Right ventricle myocardium superior (tissue), 1 donor: Measurements from ENCODE around the gene XXYLT1. TPM values are rescaled to one million over a fixed set of nuclear protein-coding genes. Genes with fewer than 3 reads are reported as not detected.
"Not testable (repeated sequence)": the region's sequence is repeated elsewhere in the genome, so short reads cannot be mapped to it uniquely, and the experiment has no call there.

Source experiments
- ATAC-seq: fragments of 200-7000 bp; cut with Tn5 transposase; one replicate; pipeline ENCODE4 v1.9.1; 2020; ENCODE audit warnings: mild to moderate bottlenecking; ENCODE audit not compliant: poor library complexity
- DNase-seq: peaks from one replicate; pipeline ENCODE4 v3.0.0-alpha.2; 2020
- intact Hi-C: fragments of 100-400 bp; cut with DNase I; formaldehyde crosslinking; loops from one replicate; pipeline ENCODE4 v1.11.2; 2022
- total RNA-seq: library from RNA; stranded (reverse); fragmentation: NEBNext Ultra II Directional; extraction: Animal tissue kit (Norgen Biotek cat#: 25700); gene quantifications from one replicate; pipeline ENCODE4 v1.2.1, GENCODE V29; 2021
- donor health status: DM: no; HTN: yes; CAD: no; lungs with severe emphysema.

XXYLT1 gene
- total RNA-seq, 1 donor from 2014 or later, result 2.6 TPM

GRCh38 chr3:195103623-195104022 lies 167.3 kb downstream of the XXYLT1 start:
- no peak for ATAC-seq
- no peak for DNase-seq
- intact Hi-C loops, result loop anchor here (2.0 kb wide), 1 partner anchor 421 kb away; no protein-coding TSS in a partner anchor

GRCh38 chr3:195102609-195103467 lies 168.1 kb downstream of the XXYLT1 start:
- peak; percentile 33 for DNase-seq
- peak; percentile 48 for ATAC-seq
- intact Hi-C loops, result no loop called here

- ATAC-seq, result no peak
- no peak for DNase-seq
- intact Hi-C loops, result no loop called here
These were observed 168.9 kb downstream of the XXYLT1 start for GRCh38 chr3:195101927-195102608.

GRCh38 chr3:195101001-195101583 lies 169.9 kb downstream of the XXYLT1 start:
- intact Hi-C loops, result no loop called here
- ATAC-seq, result peak; percentile 71

GRCh38 chr3:195099951-195100785 lies 170.8 kb downstream of the XXYLT1 start:
- intact Hi-C loops, result no loop called here
- peak; percentile 1 for ATAC-seq
- DNase-seq, result peak; percentile 27

More at GRCh38 chr3:195101001-195101583, 169.9 kb downstream of the XXYLT1 start:
- DNase-seq, result peak; percentile 85

GRCh38 chr3:195098741-195099525 lies 172.0 kb downstream of the XXYLT1 start:
- intact Hi-C loops, result no loop called here
- ATAC-seq (no peak), DNase-seq (peak; percentile 25)

GRCh38 chr3:195097331-195098255 lies 173.4 kb downstream of the XXYLT1 start:
- peak; percentile 44 for DNase-seq
- peak; percentile 50 for ATAC-seq
- intact Hi-C loops, result no loop called here

- DNase-seq (peak; percentile 4), ATAC-seq (peak; percentile 36)
- intact Hi-C loops, result no loop called here
These were observed 174.3 kb downstream of the XXYLT1 start for GRCh38 chr3:195096484-195097330.

- intact Hi-C loops, result no loop called here
- DNase-seq (peak; percentile 4), ATAC-seq (no peak)
These were observed 174.9 kb downstream of the XXYLT1 start for GRCh38 chr3:195096053-195096452.

- intact Hi-C loops, result no loop called here
- ATAC-seq, result no peak
- peak; percentile 31 for DNase-seq
These were observed 175.3 kb downstream of the XXYLT1 start for GRCh38 chr3:195095704-195096036.

- DNase-seq (peak; percentile 38), ATAC-seq (no peak)
- intact Hi-C loops, result no loop called here
These were observed 175.8 kb downstream of the XXYLT1 start for GRCh38 chr3:195095035-195095703.

GRCh38 chr3:195094191-195094921 lies 176.6 kb downstream of the XXYLT1 start:
- ATAC-seq (no peak), DNase-seq (peak; percentile 34)
- intact Hi-C loops, result no loop called here

- DNase-seq (peak; percentile 9), ATAC-seq (no peak)
- intact Hi-C loops, result no loop called here
These were observed 177.2 kb downstream of the XXYLT1 start for GRCh38 chr3:195093731-195094130.

GRCh38 chr3:195087840-195088601 lies 182.9 kb downstream of the XXYLT1 start:
- ATAC-seq, DNase-seq, intact Hi-C loops: not testable (repeated sequence)
